B cell (primary cell): ENCODE data around the gene FANCC.

Experiments
- EZH2 ChIP-seq: IDR thresholded peaks from 2 replicates; pipeline ENCODE4 v1.6.1; 2012; ENCODE audit warnings: borderline replicate concordance, low read depth, mild to moderate bottlenecking, moderate library complexity, low read length; ENCODE audit not compliant: insufficient read depth, poor library complexity, severe bottlenecking
- TF ChIP-seq, protein P1 (sequence below): fragments of 200-600 bp; IDR thresholded peaks from one replicate; pipeline ENCODE4 v1.8.0; 2022; ENCODE audit warnings: antibody characterized with exemption, mild to moderate bottlenecking

DNA sequence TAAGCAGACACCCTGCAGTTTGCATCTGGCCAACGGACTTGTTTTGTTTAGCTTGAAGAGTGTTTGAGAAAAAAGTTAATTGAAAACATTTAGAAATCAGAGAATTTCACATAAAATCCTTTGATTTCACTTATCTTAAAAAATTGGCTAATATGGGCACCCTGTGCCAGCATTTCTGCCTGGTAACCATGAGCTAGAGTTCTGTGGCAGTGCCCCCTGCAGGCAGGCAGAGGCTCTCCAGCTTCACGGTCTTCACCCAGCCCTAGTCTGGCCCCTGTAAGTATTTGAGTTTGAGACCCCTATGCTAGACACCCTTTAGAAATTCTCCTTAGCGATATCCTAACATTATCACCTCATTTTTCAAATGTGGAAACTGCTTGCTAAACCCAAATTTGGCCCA, 18.8 kb upstream of the FANCC start:
- TF ChIP-seq, protein P1, sequence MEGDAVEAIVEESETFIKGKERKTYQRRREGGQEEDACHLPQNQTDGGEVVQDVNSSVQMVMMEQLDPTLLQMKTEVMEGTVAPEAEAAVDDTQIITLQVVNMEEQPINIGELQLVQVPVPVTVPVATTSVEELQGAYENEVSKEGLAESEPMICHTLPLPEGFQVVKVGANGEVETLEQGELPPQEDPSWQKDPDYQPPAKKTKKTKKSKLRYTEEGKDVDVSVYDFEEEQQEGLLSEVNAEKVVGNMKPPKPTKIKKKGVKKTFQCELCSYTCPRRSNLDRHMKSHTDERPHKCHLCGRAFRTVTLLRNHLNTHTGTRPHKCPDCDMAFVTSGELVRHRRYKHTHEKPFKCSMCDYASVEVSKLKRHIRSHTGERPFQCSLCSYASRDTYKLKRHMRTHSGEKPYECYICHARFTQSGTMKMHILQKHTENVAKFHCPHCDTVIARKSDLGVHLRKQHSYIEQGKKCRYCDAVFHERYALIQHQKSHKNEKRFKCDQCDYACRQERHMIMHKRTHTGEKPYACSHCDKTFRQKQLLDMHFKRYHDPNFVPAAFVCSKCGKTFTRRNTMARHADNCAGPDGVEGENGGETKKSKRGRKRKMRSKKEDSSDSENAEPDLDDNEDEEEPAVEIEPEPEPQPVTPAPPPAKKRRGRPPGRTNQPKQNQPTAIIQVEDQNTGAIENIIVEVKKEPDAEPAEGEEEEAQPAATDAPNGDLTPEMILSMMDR: peak; percentile 41
- no peak for TF ChIP-seq EZH2
